Mammary epithelial cell (primary cell): ENCODE measurements around the gene KIF1A.

ENCODE experiments used
- CTCF ChIP-seq, 2 donors: IDR thresholded peaks in 1 of 2; conservative IDR thresholded peaks in 1 of 2; 2 replicates each; pipeline ENCODE4 v1.5.1; 2011 to 2012; ENCODE audit warnings: inconsistent platforms in 2 of 2, low read length in 2 of 2, mild to moderate bottlenecking in 2 of 2, control low read depth in 1 of 2, low read depth in 1 of 2; ENCODE audit not compliant: insufficient read depth in 1 of 2; ENCODE audit errors: extremely low read depth in 1 of 2
- EZH2 ChIP-seq: IDR thresholded peaks from 2 replicates; pipeline ENCODE4 v1.6.1; 2012; ENCODE audit warnings: low read length, inconsistent platforms, borderline replicate concordance

- TF ChIP-seq CTCF (conservative IDR thresholded peaks at IDR 0.05 in 1 of 2, IDR thresholded peaks at IDR 0.05 in 1 of 2; ENCODE audit: extremely low read depth in 1 of 2, insufficient read depth in 1 of 2, low read depth in 1 of 2, low read length in 2 of 2): no peak
- no peak for TF ChIP-seq EZH2
Measured at GRCh38 chr2:240781471-240782220, 38.4 kb downstream of the KIF1A start.
